Measurements from ENCODE around the gene LAMA5.
"Not testable (repeated sequence)": the region's sequence is repeated elsewhere in the genome, so short reads cannot be mapped to it uniquely, and the experiment has no call there.

The LAMA5 gene

DNA sequence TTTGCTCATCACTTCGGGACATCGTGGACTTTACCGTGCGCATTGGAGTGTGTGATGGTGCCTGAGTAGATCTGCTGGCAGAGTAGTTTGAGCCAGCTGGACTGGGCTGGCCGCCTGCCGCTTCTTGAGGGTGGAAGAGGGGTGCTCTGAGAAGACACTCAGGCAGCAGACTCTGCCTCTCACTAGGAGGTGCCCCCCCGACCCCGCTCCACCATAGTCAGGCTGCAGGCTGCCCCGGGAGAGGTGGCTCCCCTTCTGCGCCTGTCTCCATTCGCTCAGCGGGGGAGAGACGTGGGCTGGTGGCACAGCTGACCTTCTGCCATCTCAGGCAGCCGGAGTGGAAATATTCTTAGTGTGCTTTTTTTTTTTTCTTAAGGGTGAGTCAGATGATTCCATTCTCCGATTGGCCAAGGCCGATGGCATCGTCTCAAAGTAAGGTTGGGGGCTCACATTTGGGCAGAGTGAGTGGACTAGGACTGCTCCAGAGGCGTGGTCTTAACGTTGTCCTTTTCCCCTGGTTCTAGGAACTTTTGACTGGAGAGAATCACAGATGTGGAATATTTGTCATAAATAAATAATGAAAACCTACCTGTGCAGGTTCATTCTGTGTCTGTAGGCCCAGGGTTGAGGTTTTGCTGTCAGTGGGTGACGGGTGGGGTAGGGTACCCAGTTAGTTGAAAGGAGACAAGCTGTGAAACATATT lies 21.0 kb upstream of the LAMA5 start:
- DNase-seq = no peak

DNA sequence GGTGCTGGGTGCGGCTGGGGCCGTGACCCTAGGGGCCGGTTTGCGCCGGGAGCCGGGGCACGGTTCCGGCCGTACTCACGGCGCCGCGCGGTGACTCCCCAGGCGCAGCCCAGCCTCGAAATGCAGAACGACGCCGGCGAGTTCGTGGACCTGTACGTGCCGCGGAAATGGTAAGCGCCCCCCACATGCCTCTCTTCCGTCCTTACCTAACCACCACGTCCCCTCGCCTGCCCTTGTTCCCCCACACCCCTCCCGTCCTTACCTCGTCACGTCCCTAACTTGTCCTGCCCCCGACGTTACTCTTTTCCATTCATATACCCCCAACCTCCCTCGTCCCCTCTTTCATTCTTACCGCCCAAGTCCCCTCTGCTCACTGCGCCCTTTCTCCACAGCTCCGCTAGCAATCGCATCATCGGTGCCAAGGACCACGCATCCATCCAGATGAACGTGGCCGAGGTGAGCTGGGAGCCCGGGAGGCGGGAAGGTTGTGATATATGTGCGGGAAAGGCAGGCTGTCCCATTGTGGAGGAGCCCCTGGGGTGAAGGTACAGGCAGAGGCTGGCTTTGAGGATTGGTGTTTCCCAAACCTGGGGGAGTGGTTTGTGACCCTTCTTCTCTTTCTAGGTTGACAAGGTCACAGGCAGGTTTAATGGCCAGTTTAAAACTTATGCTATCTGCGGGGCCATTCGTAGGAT lies 20.3 kb upstream of the LAMA5 start:
- DNase-seq = no peak

DNA sequence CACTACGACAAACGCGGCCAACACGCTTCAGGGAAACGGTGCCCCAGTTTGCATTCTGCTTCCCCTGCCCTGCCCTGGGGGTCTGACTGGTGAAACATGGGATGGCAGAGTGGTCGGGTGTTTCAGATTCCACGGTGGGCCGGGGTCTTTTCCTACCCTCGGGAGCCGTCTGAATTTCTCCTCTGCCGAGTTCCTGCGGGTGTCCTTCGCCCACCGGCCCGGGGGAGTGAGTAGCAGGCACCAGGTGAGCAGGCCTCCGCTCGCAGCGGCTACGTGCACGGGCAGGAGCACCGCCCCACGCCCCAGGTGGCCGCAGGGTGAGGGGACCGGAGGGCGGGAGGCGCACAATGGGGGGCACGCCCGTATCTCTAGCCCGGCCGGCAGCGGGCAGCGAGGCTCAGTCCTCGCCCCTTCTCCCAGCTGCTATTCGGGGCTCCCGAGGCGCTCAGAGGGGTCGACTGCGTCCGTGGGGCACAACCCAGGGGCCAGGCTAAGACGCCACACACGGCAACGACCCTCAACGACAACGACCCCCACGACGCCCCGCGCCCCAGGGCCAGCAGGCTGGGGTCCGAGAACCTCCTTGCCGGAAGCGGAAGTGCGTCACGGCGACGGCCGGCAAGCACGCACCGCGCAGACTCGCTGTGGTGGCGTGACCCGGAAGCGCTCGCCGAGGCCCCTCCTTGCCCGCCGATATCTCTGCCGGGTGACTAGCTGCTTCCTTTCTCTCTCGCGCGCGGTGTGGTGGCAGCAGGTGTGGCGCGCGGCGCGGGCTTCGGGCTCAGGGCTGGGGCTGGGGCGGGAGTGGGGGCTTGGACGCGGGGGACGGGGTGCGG lies 19.5 kb upstream of the LAMA5 start, which contains the start of gene RPS21:
Gene RPS21, plus strand, starts transcription at position 721 of the 836 bp plus-strand sequence. CDS start 236 bp downstream, outside the sequence.
- peak; percentile 91 for DNase-seq

DNA sequence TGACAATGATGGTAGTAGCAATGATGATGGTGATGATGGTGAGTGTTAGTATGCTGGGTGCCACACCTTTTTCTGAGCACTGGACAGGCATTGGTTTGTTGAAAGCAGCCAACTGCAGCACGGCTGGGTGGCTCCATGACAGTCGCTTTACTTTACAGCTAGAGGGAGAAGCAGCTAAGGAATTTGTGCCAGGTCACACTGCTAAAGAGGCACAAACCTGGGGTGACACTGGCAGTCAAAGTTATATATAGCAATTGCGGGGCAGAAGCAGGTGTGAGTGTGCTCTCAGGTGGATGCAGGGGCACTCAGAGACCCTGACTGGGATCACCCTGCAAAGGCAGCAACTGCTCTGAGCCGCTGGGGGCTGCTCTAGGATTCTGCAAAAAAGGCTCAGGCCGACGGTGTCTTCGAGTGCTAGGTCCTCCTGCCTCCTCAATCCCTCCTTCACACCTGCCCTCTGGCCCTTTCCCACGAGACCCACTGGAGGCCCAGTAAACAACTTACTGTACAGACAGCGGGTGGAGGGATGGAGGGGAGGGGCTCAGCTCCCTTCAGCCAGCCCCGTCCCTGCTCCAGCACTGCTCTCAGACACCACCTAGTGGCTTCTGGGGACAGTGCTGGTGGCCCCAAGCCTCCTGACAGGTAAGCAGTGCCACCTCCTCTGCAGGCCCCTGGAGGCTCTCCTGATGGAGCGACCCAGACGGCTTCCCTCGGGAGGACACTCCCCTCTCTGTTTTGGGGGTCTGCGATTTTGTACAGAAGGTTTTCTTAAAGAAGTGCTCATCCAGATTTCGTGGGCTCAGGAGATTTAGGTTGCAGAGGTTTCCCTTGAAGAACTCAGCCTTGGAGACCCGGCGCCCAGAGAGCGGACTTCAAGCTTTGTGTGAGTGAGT lies 15.4 kb upstream of the LAMA5 start:
- DNase-seq = peak; percentile 65

DNA sequence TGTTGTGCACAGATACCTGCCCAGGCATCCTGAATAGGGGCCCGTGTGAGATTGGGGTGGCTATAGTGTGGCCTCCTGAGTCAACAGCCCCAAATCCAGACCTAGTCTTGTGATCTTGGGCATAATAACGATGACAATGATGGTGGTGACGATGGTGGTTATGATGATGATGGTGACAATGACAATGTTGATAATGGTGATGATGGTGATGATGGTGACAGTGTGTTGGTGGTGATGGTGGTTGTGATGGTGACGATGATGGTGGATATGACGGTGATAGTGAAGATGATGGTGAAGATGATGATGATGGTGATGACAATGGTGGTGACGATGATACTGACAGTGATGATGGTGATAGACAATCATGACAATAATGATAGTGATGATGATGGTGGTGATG lies 14.7 kb upstream of the LAMA5 start:
- no peak for DNase-seq

DNA sequence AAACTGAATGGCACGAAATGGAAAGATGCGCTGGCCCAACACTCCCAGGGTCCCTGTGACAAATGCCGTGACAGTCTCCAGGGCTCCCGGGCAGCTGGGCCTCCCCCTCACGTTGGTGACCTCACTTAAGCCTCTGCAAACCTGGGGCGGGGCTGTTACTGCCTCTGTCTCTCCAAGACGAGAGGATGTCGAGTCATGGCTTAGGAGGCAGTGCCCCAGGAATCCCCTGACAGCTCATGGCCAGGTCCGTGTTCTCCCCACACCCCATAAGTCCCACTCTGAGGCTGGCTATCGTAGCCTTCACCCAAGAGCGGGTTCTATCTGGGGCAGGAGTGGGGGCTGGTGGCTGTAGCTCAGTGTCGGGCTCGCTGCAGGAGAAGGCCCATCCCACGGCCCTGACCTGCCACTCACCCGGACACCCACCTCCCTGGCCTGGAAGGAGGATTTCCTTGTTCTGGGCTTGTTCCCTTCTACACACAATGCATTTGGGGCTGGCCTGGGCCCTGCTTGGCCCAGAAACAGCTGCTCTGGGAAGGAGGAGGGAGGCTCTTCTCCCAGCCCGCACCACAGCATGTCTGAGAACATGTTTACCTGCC lies 14.2 kb upstream of the LAMA5 start:
- no peak for DNase-seq

DNA sequence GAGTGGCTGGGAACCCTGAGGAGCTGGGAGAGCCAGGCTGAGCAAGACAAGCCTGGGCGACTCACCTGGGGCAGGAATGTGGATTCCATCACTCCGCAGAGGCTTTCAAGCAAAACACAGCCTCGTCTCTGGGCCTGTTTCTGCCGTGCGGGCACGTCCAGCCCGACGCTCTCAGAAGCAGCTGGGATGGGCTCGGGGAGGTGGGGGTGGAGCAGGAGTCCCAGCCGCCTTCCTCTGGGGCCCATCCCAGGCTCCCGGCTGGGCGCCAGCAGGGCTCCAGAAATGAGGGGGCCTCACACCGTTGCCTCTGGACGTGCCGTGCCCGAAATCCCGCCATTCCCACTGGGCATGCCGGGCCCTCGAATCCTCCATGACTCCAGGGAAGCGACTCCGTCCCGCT lies 11.1 kb upstream of the LAMA5 start:
- no peak for DNase-seq

DNA sequence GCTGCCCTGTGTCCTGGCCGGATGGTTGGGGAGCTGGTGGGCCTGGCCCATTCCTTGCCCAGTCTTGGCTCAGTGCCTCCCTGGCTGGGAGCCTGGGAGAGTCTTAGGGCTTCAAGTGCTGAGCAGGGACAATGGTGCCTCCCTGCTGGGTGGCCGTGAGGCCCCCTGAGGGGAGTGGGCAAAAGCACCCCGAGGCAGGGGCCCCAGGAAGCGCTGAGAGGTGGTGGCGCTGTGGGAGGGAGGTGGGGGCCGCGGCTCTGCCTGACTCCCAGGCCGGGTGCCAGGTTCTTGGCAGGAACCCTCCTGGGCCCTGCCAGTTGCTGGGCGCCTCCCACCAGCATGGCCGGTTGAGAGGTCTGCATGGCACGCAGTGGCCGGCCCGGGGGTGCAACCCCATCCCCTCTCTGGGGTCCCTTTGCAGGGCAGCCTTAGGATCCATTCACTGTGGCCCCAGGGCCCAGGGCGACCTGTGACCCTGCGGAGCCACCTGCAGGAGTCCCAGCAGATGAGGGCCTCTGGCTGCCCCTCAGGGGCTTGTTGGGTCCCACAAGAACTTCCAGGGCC lies 10.6 kb upstream of the LAMA5 start:
- no peak for DNase-seq

DNA sequence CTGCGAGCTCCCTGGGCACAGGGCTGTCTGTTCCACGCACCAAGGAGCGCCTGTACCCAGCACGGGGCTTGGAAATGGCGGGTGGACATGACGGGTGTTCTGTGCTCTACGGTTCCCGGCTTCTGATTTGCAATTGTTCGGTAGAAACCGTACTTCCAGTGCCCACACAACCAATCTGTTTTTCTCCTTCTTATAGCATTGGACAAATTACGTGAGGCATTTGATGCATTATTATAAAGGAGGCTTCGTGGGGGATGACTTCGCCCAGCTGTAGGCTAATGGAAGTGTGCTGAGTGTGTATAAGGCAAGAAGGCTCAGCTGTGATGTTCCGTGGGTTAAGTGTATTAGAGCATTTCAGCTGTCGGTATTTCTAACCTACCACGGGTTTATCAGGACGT lies 10.0 kb upstream of the LAMA5 start:
- DNase-seq = no peak

DNA sequence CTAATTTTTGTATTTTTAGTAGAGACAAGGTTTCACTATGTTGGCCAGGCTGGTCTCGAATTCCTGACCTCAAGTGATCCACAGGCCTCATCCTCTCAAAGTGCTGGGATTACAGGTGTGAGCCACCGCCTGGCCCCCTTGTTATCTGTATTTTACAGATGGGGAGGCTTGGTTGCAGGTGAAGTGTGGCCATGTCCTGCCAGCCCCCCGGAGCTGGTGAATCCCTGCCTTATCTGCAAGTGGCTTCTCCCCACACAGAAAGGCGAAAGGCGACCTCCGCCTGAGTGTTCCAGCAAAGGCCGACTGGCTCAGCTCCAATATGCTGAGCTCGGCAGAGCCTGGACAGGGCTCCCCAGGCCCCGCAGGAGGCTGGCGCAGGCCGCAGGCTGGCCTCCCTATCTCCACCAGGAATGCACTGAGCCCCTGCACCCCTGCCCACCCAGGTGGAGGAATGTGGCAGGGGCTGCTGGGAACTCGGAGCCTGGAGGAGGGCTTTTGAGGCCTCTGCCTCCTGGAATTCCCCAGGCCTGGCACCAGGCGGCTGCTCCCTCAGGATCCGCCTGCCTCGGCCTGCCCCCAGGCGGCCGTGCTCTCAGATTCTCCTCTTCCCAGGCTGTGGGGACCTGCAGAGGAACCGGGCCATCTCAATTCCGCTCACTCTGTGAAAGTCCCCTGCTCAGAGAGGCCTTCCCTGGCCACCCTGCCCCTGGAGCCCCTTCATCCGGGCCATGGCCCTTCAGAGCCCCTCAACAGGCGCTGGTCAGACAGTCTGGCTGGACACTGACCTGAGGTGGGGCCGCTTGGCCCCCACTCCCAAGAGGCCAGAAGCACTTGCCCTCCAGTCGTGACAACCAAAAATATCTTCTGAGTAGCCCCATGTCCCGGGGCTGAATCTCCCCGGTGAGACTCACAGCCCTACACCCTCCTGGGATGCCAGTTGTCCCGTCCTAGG lies 9.3 kb upstream of the LAMA5 start:
- no peak for DNase-seq

DNA sequence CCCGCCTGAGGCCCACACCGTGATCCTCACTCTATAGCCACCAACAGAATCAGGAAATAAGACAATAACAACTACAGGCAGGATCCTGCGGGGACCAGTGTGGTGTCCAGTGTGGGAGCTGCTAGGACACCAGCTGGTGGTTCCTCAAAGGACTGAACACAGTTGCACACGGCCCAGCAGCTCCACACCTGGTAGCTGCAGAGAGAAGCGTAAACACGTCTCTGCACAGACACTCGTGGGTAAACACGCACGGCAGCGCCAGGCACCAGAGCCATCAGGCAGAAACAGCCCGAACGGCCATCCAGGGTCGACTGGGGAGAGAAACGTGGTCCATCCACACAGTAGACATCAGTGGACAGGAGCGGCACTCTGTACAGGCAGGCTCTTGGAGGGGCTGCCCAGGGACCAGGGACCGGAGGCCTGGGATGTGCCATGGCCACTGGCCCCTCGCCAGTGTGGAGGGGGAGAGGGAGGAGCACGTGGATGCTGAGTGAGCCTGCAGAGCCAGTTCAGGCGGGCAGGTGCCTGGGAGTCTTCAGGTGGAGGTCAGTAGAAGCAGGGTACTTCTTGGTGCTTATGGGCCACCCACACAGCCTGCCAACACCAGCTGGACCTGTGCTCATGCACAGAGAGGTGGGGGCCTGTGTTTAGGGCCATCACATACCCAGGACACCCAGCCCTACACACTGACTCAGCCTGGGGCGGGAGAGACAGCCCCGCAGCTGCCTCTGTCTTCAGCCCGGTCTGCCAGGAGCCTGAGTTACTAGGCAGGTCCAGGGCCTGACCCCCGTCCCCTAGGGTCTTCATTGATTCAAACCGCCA lies 7.4 kb upstream of the LAMA5 start:
- no peak for DNase-seq

DNA sequence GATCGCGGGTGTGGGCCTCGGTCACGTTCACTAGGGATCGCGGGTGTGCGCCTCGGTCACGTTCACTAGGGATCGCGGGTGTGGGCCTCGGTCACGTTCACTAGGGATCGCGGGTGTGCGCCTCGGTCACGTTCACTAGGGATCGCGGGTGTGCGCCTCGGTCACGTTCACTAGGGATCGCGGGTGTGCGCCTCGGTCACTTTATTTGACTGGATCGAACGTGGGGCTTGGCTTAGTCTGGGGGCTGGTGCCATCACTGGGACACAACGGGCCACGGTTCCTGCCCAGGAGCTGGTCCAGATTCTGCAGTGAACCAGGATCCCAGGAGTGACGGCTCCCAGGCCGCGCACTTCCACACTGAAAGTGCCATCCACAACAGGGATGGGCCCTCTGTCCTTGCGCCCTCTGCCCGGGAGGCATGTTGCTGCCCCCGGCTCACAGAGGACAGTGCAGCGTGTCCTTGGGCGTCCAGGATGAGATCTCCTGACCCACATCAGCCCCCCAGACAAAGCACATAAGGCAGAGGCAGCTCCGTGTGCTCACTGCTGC lies 6.6 kb upstream of the LAMA5 start:
- not testable (repeated sequence) for DNase-seq

DNA sequence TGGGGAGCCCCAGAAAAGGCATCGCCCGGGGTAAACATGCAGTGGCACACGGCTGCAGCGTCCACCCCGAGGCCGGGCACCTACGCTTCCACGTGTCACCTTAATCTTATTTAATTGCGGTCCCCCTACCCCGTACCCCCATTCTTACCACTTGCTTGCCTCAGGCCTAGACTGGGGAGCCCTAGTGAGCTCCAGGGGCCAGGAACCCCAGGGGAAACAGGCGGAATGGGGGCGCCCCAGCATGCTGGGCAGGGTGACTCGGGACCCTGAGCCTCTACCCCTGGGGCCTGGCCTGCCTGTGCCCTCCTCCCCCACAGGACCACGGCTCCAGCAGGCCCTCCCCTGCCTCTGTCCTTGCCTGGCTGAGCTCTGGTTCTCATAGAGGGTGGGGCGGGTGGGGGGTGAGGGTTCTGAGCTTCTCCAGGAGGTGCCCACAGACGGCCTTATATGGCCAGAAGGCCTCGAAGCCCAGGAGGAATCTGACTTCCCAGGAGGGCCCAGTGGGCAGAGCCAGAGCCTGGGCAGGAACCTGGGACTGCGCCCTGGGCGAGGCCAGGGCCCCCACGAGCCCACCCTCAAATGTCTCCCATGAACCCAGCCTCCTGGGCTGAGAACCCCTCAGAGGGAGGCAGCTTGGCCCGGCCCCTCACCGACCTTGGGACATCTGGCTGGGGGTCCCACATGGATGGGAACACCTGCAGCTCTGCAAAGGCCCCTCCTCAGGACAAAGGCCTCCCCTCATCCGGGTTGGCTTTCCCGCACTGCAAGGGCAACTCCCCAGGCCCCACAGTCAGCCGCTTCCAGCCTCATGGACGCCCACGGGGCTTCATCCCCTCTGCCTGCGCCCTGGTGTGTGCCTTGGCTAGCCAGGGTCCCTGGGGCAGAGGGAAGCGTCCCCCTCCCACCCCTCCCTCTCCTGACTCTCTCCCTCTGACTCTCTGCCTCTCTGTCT lies 5.2 kb upstream of the LAMA5 start:
- DNase-seq = no peak

DNA sequence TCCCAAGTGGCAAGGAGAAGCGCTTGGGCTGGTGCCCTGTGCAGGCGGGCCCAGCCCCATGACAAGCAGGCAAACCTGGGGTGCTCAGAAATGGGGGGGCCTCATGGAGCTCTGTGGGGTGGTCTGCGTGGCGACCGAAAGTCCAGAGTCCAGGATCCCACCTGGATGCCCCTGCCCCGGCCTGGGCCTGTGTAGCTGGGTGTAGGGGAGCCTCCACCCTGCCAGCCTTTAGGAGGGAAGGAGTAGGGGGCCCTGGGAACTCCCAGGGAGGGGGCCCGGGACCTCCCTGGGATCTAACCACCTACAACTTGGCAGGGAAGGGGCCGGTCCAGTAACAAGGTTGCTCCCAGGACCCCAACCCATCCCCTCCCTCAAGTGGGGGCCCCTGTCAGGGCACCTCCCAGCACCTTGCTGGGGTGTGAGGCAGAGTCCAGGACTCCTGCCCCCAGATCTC lies 4.5 kb upstream of the LAMA5 start:
- DNase-seq = no peak

DNA sequence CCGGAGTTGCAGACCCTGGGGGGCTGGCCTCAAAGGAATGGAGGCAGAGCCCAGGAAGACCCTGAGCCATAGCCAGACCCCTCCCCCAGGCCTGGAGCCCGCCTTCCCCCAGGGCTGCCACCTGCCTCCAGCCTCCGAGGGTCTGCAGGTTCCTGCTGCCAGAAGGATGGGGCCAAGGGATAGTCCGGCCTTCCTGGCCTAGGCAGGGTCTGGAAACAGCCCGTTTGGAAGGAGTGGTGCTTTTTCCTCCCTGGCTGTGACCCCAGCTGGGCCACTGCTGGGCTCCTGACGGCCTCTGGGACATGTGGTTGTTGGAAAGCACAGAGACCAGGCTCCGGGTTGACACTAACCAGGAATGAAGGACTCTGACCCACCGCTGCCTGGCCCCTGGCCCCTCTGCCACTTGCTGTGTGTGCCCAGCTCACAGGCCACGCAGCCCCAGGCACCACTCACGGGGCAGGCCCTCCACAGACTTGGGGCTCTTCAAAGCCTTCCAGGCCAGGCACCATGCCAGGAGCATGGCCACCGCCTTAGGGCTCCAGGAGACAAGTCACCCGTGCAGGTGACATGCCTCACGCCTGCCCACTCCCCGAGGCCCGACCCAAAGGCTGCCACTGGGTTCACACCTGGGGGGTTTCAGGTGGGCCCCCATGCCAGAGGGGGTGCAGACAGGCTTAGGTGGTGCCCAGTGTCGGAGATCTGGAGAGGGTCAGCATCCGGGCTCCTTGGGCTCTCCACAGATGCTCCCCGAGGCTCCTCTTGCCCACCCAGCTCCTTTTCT lies 3.9 kb upstream of the LAMA5 start:
- no peak for DNase-seq

DNA sequence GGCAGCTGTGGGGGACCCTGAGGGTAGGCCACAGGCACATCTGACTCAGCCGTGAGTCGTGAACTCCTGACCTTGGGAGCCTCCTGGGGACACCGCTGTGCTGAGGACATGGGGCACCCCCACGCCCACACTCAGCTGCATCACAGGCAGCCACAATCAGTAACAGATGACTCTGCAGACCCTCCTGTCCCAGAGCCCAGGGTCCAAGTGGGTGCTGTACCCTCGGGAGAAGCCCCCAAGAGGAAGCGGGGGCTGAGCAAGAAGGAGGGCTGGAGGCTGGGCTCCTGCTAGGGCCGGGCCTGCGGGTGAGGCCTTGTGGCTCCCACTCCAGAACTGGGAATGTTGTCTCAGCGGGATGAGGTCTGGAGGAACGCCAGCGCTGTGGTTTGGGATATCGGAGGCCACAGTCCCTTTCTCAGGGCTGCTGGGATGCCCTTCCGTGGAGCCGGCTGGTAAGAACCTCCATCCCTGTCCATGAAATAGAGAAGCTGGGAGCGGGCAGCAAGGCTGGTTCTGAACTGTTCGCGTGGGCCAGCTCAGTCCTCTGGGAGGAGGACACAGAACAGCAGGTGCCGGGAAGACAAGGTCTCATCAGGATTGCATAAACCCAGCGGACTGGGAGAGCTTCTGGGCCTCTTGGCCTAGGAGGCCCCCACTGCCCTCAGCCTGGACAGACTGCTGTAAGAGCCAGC lies 3.1 kb upstream of the LAMA5 start:
- DNase-seq = no peak

DNA sequence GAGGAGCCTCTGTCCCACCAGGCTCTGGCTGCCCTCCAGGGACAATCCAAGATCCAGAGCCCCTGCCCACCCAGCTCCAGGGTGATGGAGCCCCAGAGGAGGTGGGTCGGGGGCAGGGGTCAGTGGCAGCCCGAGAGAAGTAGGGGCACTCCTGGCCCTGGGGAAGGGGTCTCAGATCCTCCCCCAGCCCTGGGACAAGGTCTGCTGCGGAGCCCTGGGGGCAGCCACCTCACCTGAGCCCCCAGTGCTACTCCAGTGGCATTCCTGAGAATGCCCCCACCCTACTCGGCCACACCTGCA lies 2.7 kb upstream of the LAMA5 start:
- DNase-seq = no peak

All from T-helper 9 cell (primary cell).